Hepatocyte (in vitro differentiated cells): ENCODE data around the gene RAI1.

Experiments used
- EZH2 ChIP-seq: fragments of 200-600 bp; sonication (generic); IDR thresholded peaks from 2 replicates; pipeline ENCODE4 v1.6.1; 2016; ENCODE audit warnings: antibody characterized with exemption, mild to moderate bottlenecking, borderline replicate concordance
- TF ChIP-seq, protein P1 (sequence below): fragments of 200-600 bp; sonication (generic); IDR thresholded peaks from 2 replicates; pipeline ENCODE4 v1.5.1; 2016; ENCODE audit warnings: antibody characterized with exemption, mild to moderate bottlenecking; ENCODE audit not compliant: poor library complexity

DNA sequence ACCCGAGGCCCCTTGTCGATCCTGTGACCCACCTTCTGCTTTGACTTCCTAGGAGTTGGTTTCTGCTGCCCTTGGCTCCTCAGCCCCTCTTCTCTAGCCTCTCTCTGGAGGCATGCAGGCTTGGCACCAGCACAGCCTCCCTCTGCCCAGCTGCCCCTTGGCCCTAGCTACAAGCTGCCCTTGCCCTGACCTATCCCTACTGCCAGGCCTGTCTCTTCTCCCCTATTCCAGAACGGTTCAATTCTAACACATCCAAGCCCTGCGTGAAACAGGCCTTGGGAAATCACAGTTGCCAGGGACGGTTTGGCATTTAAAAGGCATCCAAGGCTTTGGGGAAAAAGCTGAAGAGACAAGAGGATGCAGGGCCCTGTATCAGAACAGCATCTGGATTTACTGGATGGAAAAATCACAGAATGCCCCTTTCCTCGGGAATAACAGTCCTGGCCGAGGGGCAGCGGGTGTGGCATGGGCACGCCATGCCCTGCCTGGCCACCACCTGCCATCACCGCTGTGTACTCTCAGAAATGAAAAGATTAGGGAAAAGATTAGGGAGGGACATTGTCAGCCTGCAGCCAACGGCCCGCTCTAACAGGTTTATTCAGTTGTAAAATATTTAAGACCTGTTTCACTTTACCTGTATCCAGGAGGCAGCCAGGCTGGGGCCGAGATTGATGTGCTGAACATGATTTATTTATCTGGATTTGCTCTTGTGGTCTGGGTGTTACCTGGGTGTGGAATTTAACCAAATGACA lies 15.8 kb downstream of the RAI1 start:
- TF ChIP-seq, protein P1, sequence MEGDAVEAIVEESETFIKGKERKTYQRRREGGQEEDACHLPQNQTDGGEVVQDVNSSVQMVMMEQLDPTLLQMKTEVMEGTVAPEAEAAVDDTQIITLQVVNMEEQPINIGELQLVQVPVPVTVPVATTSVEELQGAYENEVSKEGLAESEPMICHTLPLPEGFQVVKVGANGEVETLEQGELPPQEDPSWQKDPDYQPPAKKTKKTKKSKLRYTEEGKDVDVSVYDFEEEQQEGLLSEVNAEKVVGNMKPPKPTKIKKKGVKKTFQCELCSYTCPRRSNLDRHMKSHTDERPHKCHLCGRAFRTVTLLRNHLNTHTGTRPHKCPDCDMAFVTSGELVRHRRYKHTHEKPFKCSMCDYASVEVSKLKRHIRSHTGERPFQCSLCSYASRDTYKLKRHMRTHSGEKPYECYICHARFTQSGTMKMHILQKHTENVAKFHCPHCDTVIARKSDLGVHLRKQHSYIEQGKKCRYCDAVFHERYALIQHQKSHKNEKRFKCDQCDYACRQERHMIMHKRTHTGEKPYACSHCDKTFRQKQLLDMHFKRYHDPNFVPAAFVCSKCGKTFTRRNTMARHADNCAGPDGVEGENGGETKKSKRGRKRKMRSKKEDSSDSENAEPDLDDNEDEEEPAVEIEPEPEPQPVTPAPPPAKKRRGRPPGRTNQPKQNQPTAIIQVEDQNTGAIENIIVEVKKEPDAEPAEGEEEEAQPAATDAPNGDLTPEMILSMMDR, result no peak
- TF ChIP-seq EZH2, result no peak
